Suprapubic skin (tissue), 3 donors: ENCODE data around the gene STXBP5.

Source experiments
- POLR2AphosphoS5 ChIP-seq, 3 donors: sonication (generic); formaldehyde crosslinking; IDR thresholded peaks; one replicate each; pipeline ENCODE4 v1.6.1; 2017; ENCODE audit warnings: antibody characterized with exemption in 3 of 3
- TF ChIP-seq, protein P1 (sequence below), 2 donors: fragments of 200-600 bp in 1 of 2; fragments of 450-650 bp in 1 of 2; sonication (generic) in 1 of 2; IDR thresholded peaks; one replicate each; pipeline ENCODE4 v1.5.1; 2016 to 2019; ENCODE audit warnings: antibody characterized with exemption in 2 of 2, mild to moderate bottlenecking in 1 of 2, moderate library complexity in 1 of 2

DNA sequence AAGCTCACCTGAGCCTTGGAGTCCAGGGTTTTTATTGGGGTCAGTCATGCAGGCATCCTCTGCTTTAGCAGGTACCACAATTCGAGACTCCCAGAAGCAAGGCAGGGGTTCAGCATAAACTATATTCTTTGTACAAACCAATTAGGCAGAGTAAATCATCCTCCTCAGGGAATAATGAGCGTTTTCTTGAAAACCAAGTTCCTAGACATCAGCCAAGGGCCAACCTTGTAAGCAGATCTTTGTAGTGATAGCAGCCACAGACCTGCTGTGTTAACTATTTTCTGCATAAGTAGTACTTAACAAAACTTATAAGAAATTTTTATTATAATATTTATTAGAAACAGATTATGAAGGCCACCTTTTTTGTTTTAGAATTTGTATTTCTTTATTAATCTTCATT is 74.7 kb downstream of the STXBP5 start:
- no peak for TF ChIP-seq POLR2AphosphoS5 (IDR thresholded peaks at IDR 0.05)
- TF ChIP-seq, protein P1, sequence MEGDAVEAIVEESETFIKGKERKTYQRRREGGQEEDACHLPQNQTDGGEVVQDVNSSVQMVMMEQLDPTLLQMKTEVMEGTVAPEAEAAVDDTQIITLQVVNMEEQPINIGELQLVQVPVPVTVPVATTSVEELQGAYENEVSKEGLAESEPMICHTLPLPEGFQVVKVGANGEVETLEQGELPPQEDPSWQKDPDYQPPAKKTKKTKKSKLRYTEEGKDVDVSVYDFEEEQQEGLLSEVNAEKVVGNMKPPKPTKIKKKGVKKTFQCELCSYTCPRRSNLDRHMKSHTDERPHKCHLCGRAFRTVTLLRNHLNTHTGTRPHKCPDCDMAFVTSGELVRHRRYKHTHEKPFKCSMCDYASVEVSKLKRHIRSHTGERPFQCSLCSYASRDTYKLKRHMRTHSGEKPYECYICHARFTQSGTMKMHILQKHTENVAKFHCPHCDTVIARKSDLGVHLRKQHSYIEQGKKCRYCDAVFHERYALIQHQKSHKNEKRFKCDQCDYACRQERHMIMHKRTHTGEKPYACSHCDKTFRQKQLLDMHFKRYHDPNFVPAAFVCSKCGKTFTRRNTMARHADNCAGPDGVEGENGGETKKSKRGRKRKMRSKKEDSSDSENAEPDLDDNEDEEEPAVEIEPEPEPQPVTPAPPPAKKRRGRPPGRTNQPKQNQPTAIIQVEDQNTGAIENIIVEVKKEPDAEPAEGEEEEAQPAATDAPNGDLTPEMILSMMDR (IDR thresholded peaks at IDR 0.05), result no peak
